Right hindlimb (tissue), 1 donor: ENCODE measurements around the gene CCDC78.
"Not testable (repeated sequence)": the region's sequence is repeated elsewhere in the genome, so short reads cannot be mapped to it uniquely, and the experiment has no call there.

Experiments used
- DNase-seq: peaks from one replicate; pipeline ENCODE4 v3.0.0-alpha.2; 2018

Gene CCDC78

GRCh38 chr16:722835-723633 lies 3.2 kb downstream of the CCDC78 start:
- DNase-seq, result no peak

- no peak for DNase-seq
Measured at GRCh38 chr16:721765-722540, 4.3 kb downstream of the CCDC78 start.

GRCh38 chr16:720990-721764 lies 5.1 kb downstream of the CCDC78 start, which contains the start of gene ANTKMT:
TSS of gene ANTKMT (plus strand) at chr16:721146. CDS start at chr16:721275, 129 bp downstream.
- peak; percentile 83 for DNase-seq

GRCh38 chr16:720447-720989 lies 5.7 kb downstream of the CCDC78 start:
- DNase-seq, result peak; percentile 87

- DNase-seq, result no peak
Measured at GRCh38 chr16:719815-720446, 6.3 kb downstream of the CCDC78 start.

GRCh38 chr16:718922-719321 lies 7.3 kb downstream of the CCDC78 start:
- no peak for DNase-seq

GRCh38 chr16:718389-718788 lies 7.9 kb downstream of the CCDC78 start:
- DNase-seq, result no peak

- DNase-seq, result no peak
Measured at GRCh38 chr16:717450-718245, 8.6 kb downstream of the CCDC78 start.

- no peak for DNase-seq
Measured at GRCh38 chr16:716768-717325, 9.4 kb downstream of the CCDC78 start.

- DNase-seq, result peak; percentile 65
Measured at GRCh38 chr16:716200-716568, 10.1 kb downstream of the CCDC78 start.

GRCh38 chr16:715477-716199 lies 10.6 kb downstream of the CCDC78 start:
- DNase-seq, result no peak

DNA sequence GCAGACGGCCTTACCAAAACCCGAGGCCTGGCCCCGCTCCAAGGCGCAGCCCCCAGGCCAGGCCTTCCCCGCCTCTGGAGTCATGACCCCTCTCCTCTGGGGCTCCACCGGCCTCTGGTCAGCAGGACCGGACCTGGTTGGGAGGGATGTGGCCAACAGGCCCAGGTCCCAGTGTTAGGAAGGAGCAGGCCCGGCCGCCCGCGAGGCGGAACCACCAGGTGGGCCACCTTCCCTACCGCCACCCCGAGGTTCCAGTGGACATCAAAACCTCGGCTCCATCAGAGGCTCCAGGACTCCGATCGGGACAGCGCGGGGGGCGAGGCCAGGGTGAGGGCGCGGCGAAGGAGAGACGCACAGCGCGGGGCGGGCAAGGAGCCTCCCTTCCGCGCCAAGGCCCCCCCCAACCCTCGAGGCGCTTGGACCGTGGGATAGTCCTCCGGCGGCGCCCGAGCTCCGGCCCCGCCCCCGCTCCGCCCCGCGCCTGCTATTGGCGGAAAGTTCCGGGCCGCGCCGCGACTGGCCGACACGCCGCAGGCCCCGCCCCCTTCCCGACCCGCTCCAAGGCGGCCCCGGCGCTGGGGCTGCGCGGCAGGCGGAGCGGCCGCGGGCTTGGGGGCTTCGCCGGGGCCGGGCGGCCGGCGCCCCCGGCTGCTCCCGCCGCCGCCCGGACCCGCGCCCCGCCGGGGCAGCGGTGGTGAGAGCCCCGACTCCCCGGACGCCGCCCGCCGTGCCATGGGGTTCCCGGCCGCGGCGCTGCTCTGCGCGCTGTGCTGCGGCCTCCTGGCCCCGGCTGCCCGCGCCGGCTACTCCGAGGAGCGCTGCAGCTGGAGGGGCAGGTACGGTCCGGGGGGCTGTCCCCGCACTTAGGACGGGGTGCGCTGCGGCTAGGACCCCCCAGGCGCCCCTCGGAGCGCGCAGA lies 11.4 kb downstream of the CCDC78 start, which contains the start of gene METRN:
TSS of gene METRN (plus strand) at position 561 of the 919 bp plus-strand sequence. CDS start at position 733, 172 bp downstream.
- peak; percentile 94 for DNase-seq

GRCh38 chr16:714079-714478 lies 12.2 kb downstream of the CCDC78 start:
- DNase-seq, result no peak

DNA sequence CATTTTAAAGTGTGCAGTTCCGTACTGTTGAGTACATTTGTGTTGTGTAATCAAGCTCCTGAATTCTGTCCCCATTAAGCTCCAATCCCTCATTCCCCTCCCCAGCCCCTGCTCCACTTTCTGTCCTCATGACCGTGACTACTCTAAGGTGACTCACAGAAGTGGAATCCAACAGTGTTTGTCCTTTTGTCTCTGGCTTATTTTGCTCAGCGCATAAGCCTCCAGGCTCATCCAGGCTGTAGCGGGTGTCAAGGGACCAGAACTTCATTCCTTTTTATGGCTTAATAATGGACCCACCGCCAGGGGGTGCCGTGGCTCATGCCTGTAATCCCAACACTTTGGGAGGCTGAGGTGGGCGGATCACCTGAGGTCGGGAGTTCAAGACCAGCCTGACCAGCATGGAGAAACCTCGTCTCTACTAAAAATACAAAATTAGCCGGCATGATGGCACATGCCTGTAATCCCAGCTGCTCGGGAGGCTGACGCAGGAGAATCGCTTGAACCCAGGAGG lies 13.4 kb downstream of the CCDC78 start:
- DNase-seq, result not testable (repeated sequence)

DNA sequence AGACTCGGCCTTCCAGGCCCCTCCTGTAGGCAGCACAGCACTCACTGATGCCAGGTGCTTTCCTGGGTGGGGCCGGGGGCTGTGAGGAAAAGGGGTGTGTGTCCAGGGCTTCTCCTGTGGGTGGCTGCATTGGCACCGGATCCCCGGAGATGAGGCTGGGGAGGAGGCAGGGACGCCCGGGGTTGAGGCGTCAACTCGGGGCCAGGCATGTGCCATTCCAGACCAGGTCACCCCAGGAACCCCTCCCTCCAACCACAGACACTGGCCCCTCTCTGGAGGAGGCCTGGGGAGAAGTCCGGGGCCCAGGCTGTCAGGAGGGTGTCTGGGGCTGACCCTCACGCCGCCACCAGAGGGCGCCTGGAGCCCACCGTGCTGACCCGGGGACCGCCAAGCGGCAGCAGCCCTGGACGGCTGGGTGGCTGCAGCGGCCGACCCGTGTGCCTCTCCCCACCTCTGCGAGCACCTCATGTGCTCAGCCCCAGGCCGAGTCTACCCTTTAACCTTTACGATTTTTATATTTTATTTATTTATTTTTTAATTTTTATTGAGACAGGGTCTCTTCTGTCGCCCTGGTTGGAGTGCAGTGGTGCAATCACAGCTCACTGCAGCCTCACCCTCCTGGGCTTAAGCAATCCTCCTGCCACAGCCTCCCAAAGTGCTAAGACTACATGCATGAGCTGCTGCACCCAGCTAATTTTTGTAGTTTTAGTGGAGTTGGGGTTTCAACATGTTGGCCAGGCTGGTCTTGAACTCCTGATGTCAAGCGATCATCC lies 14.5 kb downstream of the CCDC78 start:
- peak; percentile 79 for DNase-seq

GRCh38 chr16:711084-711483 lies 15.2 kb downstream of the CCDC78 start:
- no peak for DNase-seq

DNA sequence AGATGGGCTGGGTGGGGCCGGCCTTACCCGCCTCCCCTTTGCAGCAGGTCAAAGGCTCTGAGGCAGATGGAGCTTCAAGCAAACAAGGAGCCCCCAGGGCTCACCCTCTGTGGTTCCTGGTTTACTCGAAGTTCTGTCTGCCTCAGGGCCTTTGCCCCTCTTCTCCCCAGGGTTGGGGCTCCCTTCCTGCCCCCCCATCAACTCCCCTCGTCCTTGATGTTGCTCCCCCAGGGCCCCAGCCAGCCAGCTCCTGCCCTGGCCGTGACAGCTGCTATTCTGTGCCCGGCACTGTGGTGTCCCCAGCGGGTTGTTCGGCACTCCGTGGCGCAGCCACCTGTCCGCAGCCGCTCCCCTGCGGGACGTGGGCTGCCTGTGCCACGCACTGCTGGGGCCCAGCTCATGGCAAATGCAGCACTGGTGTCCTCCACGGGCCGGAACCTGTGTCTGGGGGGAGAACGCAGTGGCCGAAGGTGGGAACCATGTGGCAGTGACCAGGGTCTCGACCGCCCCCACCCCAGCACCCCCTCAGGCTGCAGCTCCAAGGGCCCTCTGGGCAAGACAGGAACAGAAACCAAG lies 15.7 kb downstream of the CCDC78 start:
- DNase-seq, result no peak
